ENCODE measurements around the gene GRPEL1.

GRPEL1 gene

DNA sequence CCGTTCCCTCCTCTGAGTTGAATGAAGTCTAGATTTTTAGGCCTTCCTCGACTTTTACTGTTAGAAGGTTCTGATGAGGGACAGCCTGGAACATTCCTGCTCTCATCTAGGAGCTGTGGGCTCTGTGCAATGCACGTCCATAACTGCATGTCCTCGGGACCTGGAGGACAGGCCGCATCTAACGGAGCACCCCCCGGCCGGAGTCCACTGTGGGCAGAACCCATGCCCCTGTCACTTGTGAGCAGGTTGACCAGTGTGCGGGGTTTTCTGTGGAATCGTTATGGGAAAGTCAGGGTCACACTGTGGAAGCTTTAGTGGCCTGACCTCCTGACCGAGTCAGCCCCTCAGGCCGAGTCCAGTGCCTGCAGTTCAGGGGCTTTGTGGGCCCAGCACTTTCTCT lies 44.0 kb downstream of the GRPEL1 start:
- DNase-seq (ENCODE audit: low spot score): no peak

GRCh38 chr4:7023486-7023885 lies 44.4 kb downstream of the GRPEL1 start:
- no peak for DNase-seq (ENCODE audit: low spot score)

- DNase-seq (ENCODE audit: low spot score): no peak
These were observed 45.8 kb downstream of the GRPEL1 start for GRCh38 chr4:7021930-7022664.

DNA sequence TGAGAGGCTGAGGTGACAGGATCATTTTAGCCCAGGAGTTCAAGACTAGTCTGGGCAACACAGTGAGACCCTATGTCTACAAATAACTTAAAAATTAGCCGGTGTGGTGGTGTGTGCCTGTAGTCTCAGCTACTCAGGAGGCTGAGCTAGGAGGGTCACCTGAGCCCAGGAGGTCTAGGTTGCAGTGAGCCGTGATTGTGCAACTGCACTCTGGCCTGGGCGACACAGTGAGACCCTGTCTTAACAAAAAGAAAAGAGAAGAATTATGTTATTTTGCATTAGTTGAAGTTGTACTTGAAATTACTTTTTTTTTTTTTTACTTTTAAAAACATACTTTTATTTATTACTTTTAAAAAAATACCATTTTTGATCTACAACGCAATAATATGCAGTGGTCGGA lies 46.5 kb downstream of the GRPEL1 start:
- DNase-seq (ENCODE audit: low spot score): no peak

DNA sequence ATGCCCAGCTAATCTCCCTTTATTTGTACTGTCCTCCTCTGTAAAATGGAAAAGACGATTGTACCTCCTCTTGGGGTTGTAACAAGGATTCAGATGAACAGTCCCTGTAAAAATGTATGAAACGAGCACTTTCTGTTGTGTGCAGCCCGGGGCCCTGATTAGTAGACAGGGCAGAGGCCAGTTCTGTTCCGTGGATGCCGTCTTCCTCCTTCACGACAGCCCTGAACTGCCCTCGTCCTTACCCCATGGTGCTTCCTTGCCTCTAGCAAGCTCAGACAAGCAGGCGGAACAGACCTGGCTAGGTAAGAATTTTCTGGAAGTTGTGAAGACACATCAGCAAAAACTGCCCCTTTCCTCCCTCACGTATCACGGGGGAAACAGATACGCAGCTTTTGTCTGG lies 47.0 kb downstream of the GRPEL1 start:
- DNase-seq (ENCODE audit: low spot score): no peak

- no peak for DNase-seq (ENCODE audit: low spot score)
These were observed 47.6 kb downstream of the GRPEL1 start for GRCh38 chr4:7020290-7020689.

DNA sequence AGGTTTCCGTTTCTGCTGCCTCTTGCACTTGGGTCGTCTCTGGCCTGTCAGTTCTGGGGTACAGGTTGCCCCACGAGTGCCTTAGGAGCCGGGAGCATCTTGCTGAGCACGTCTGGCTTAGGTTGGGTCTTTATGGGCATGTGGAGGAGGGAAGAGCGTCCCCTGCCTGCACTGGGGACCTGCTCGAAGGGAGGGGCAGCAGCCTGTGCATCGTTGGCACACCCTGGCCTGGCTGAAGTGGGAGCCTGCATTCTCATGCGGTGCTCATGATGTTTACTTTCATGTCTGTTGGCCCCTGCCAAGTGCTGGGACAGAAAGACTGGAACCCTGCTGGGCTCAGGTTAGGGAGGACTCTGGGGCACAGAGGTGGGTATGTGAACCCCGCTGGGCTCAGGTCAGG lies 48.5 kb downstream of the GRPEL1 start:
- DNase-seq (ENCODE audit: low spot score): no peak

- DNase-seq (ENCODE audit: low spot score): no peak
These were observed 49.6 kb downstream of the GRPEL1 start for GRCh38 chr4:7018281-7018680.

DNA sequence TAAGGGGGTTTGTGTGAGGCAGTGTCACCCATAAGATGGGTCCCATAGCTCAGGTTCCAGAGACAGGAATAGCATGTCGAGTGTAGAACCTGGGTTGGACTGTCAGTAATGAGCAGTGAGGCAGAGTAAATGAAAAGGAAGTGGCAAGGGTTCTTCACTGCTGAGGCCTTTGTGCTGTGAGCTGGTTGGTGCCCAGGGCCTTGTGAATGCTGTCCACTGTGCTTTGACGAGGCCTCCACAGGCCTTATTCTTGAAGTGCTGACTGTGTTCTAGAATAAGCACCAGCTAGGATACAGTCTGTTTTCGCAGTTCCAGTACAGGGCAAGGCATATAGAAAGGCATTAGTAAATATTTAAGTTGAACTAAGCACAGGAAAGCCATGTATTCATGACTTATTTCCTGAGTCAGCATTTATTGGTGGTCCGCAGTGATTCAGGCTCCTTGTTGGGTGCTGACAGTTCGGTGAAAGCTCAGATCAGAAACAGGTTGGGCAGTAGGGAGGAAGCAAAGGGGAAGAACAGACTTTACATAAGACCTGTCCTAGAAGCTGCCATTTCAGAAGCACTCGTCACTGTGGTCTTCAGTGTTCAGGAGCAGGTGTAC lies 50.3 kb downstream of the GRPEL1 start:
- DNase-seq (ENCODE audit: low spot score): no peak

DNA sequence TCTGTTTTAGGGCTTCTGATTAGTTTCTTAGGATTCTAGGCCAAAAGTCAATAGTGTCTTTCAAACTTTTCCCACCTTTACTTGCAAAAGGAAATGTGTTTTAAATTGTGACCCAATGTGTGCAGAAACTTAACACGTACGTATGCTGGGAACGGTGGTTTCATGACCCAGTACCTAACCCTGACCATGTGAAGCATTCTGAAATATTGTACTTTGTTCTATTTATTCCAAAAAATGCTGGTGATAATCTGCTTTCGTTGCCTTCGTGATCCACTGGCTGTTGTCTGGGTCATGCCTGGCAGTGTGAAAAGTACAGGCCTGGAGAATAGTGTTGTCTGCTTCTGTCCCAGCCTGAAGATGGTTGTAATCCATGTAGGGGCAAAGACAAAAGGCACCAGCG lies 51.4 kb downstream of the GRPEL1 start:
- DNase-seq (ENCODE audit: low spot score): no peak

- no peak for DNase-seq (ENCODE audit: low spot score)
These were observed 51.8 kb downstream of the GRPEL1 start for GRCh38 chr4:7016086-7016485.

GRCh38 chr4:7015383-7016035 lies 52.4 kb downstream of the GRPEL1 start:
- no peak for DNase-seq (ENCODE audit: low spot score)

DNA sequence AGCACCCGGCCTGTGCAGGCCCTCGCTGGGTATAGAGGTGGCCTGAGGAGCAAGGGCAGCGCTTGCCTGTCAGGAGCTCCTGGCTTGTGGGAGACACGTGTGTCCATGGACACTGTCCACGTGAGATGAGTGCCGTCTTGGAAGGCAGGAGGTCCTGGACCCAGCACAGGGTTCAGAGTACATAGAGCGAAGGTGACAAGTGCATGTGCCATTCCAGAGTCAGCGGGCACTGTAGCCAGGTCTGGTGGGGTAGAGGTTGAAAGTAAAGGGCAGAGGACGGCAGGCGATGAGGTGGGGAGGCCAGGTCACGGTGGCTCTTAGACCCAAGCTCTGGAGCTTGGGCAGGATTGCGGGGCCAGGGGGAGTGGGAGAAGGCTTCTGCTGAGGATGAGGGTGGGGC lies 53.0 kb downstream of the GRPEL1 start:
- no peak for DNase-seq (ENCODE audit: low spot score)

- no peak for DNase-seq (ENCODE audit: low spot score)
These were observed 54.7 kb downstream of the GRPEL1 start for GRCh38 chr4:7013175-7013574.

DNA sequence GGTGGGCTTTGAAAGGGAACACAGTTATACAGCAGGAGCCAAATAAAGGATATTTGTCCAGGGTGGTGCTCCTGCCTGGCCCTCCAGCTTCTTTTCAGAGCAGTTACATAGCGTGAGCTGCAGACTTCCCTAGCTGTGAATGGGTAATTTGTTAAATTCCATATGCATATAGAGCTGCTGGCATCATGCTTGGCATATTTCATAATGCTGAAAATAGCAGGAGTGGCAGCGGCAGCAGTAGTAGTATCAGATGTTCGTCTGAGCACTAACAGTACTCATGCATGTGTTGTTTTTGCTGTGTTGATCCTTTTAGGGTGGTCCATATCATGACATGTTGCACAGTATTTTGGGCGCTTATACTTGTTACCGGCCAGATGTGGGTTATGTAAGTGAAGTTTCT lies 58.3 kb downstream of the GRPEL1 start:
- no peak for DNase-seq (ENCODE audit: low spot score)

Data from CD4-positive, alpha-beta T cell treated with Interleukin-2 at 100 ng/mL for 4 hours (primary cell).